ENCODE measurements around the gene SULT1C2.
"Not testable (repeated sequence)": the region's sequence is repeated elsewhere in the genome, so short reads cannot be mapped to it uniquely, and the experiment has no call there.

SULT1C2 gene

DNA sequence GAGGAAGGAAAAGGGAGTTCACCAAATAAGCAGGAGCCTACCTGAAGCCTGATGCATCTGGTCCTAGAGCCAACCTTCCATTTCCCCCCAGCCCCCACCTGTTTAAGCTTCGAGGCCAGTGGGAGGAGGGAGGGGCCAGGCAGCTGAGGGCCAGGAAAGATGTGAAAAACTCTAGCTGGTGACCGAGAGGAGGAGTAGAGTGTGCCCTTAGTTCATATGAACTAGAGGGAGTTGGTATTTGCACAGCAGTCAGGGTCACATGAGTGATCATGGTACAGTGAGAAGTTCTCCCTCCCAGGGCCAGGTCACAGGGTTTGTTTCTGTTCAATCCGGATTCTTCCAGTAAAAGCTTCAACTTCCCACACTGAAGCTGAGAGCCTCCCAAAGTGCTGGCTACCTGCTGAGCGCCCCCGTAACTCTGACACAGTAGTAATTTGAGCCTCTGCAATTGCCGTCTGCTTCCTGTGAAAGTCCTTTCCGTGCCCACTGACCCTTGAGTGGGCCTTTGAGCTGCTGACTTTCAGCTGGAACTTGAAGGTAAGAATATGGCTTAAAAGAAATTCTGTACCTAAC lies at the start of gene SULT1C2:
Gene SULT1C2, plus strand, starts transcription at position 362 of the 573 bp plus-strand sequence. CDS start 4,773 bp downstream, outside the sequence.
- DNase-seq (ENCODE audit: low spot score): no peak

DNA sequence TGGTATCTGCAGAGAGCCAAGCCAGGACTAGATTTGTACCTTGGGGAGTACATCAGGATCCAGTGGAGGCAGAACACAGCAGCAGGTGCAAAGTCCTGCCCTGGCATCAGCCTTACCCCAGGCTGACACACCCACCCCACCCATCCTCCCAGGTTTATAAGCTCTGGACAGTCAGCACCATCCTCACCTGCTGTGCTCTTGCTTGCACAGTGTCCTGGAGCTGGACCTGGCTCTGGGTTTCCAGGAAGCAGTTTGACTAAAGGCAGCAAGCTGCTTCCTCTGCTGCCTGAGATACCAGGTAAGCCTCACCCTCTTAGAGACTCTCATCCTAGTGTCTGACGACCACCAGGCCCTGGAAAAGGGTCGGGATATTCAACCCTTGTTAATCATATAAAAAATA lies 48.9 kb upstream of the SULT1C2 start, which contains the start of gene SULT1C3:
Gene SULT1C3, plus strand, starts transcription at position 183 of the 400 bp plus-strand sequence. CDS start 7,227 bp downstream, outside the sequence.
- no peak for DNase-seq (ENCODE audit: low spot score)

DNA sequence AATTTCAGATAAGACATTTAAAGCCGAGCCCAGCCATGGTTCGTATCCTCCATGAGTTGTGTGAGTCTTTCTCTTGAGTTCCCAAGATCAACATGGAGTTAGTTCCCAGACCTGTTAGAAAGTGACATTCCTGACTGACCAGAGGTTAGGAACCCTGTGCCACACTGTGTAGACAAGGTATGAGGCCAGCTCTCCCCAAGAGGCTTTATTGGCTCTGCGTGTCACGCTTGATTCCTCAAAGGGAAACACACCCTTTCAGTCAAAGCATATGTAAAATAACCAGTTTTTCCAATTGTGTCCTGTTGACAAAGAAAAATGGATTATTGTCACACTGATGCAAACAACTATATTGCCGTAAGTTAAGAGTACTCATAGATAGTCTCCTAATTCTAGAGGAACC lies 47.7 kb upstream of the SULT1C2 start:
- no peak for DNase-seq (ENCODE audit: low spot score)

DNA sequence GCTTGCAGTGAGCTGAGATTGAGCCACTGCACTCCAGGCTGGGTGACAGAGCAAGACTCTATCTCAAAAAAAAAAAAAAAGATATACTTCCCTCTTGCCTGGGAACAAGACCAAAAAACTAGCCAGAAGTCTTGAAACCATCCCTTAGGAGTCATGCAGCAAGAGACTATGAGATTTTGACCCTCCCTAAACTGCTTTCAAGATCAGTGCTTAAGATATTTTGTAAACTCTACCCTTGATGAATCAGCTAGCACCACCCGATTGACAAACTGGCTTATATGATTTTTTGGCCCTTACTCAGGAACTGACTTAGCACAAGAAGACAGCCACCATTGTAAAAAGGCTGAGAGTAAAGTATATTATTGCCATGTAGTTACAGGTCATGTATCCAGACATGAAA lies 45.1 kb upstream of the SULT1C2 start:
- no peak for DNase-seq (ENCODE audit: low spot score)

DNA sequence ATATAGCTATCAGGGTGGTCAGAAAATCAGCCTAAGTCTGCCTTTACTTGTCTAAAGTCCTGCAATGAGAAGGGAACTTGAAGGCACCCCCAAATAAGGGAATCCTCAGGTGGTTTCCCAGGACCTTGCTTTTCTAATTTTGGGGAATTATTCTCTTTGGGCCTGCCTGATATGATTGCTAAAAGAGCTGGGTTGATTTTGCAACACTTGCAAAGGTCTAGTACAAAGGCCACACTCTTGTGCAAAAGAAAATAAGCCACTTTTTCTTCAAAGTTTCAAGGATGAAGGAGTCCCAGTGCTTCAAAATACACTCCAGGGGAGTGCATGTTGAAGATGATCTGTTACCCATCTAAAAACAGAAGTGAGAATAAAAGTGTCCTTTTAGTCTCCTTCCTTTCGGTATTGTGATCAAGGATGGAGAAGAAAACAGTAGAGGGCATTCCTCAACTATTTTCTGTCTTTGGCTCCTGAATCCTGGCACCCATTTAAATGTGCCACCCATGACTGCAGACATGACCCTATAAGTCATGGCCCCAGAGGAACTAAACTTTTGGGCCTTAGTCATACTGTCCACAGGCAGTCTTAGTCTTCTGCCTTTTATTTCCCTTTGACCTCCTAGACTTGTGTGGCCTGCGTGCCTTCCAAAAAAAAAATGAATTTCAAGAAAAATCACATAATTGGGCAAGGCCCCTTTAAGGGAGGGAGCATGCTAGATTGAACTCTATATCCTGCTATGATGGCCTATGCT lies 43.9 kb upstream of the SULT1C2 start:
- no peak for DNase-seq (ENCODE audit: low spot score)

DNA sequence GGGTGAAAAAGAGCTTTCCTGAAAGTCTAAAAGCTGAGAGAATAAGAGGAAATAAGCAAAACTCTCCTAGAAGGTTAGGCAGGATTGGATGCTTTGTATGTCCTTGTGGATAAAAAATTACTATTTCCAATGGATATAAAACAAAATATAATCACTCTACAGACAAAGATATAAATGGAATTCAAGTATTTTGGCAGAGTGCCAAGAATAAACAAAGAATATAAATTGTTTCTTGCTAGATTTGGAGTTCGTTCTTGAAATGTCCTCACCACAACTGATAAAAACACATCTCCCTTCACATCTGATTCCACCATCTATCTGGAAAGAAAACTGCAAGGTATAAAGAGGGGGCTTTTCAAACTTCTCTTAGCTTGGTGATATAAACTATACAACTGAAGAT lies 35.6 kb upstream of the SULT1C2 start:
- DNase-seq (ENCODE audit: low spot score): no peak

DNA sequence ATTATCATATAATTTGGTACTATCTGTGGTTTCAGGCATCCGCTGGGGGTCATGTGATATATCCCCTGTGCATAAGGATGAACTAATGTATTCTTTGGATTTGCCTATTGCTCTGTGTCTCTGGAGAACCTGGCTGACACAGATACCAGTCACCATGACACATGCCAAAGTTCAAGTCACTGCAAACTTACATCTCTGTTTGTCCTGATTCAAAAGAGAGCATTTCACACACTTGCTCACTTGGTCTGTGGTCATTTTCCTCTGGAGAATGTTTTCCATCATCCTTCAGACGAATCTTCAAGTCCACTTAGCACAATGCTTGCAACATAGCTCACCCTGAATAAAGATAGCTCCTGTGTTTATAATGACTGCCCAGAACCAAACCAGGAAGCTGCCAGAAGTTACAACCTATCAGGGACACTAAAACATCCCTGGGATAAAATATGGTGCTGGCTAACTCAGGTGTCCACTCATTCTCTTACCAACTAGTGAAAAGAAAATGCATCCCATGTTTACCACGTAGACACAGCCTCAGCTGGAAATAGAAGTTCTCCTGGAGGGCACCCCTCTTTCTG lies 30.9 kb upstream of the SULT1C2 start:
- no peak for DNase-seq (ENCODE audit: low spot score)

DNA sequence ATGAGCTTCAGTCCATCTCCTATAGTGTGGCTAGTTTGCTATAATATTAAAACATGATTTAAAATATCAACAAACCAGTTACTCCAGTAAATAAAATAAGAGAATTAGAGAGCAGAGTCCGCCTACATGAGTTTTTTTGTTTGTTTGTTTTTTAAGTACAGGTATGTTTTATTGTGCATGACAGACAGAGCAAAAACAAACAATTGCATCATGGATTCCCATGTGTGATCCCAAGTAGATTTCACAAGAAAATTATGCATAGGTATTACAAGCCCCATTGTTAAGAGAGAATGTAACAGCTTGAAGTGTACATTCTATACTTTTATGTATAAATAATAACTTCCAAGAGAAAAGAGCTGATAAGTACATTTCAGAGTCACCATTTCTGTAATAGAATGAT lies 27.9 kb upstream of the SULT1C2 start:
- DNase-seq (ENCODE audit: low spot score): no peak

DNA sequence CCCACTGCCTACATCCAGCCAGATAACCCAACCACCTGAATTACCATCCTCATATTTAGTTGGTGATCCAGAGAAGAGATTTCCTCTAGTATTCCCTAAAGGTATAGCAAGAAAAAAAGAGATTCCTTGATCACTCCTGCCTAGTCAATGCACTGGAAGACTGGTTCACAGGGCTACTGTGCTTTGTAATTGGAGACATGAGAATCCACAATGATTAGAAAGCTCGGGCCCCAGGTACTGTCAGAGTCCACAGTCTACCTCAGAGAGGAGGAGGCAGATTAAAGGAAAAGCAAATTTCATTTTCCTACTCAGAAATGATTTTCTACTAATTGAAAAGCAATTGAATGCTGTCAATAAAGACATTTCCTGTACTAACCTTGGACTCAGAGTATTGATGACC lies 26.7 kb upstream of the SULT1C2 start:
- DNase-seq (ENCODE audit: low spot score): no peak

DNA sequence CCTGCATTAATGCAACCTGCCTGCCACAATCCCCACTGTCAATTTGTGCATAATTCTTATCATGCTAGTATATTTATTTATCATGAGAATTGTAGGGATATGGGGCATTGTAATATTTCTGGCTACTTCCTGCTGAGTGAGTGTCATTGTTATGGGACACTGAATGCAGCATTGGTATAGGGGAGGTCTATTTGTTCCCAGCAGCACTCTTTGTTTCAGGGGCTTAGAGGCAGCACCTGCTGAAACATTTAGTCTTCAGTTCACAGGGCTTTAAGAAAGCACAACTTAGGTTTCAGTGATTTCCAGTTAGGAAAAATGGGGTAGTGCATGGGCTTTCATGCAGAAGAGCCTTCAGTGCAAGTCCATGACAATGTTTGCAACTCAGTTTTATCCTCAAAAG lies 25.3 kb upstream of the SULT1C2 start:
- no peak for DNase-seq (ENCODE audit: low spot score)

DNA sequence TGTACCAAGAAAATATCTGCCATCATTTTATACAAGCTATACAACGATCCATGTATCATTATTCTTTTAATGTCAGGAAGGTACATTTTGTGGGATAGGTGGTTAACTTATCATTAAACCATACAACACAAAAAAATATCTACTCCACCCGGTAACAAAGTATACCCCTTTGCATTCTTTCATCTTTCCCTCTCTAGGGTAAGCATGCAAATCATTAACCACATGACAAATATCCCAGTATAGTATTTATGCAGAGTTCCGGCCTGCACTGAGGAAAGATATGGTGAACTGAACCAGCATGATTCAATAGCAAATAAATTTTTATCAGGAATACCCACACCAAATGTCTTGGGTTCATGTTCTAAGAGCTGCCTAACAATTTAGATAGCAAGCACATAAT lies 22.5 kb upstream of the SULT1C2 start:
- no peak for DNase-seq (ENCODE audit: low spot score)

DNA sequence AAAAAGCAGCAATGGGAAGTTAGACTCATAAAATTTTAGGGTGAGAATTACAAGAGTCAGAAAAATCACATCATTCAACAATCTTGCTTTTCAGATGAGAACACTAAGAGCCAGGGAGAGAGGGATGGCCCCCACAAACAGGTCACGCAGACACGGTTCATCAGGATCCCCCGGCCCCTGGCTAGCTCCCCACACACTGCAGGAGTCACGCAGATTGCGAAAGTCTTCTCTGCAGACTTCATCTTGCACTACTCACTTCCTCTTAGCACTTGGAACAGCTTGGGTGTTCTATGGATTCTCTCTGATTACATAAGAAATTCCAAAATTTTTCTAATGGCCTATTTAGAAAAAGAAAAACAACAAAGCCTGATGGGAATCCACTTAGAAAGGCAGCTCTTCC lies 21.6 kb upstream of the SULT1C2 start:
- no peak for DNase-seq (ENCODE audit: low spot score)

DNA sequence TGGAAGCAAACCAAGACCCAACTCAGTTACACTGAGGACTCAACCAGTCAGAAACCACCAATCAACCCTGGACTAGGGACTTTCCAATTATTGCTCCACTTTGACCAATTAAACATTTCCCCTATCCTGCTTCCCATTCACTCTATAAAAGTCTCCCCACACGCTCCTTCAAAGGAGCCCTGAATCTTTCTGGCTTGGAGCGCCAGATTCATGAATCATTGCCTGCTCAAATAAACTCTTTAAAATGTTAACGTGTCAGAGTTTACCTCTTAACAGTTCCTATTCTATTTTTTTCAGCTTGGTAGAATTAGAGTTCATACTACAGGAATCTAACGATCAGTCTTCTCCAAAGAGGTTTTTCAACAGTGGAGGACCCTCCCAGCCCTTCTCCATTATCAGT lies 20.7 kb upstream of the SULT1C2 start:
- DNase-seq (ENCODE audit: low spot score): no peak

DNA sequence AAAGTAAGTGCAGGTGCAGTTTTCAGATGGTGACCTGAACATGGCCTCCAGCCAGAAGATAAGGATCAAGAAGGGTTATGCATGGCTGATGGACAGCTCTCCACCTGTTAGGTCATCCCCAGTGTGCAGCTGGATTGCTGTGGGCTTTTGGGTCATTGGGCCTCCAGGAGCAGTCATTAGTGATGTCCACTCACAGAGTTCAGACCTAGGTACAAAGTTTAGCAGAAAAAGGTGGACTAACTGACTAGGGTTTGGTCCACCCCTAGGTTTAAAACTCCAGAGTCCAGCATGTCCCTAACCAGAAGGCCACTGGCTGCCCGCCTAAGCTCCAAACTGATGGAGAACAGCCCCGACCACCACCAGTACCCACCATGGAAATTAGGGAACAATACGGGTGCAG lies 18.3 kb upstream of the SULT1C2 start:
- no peak for DNase-seq (ENCODE audit: low spot score)

DNA sequence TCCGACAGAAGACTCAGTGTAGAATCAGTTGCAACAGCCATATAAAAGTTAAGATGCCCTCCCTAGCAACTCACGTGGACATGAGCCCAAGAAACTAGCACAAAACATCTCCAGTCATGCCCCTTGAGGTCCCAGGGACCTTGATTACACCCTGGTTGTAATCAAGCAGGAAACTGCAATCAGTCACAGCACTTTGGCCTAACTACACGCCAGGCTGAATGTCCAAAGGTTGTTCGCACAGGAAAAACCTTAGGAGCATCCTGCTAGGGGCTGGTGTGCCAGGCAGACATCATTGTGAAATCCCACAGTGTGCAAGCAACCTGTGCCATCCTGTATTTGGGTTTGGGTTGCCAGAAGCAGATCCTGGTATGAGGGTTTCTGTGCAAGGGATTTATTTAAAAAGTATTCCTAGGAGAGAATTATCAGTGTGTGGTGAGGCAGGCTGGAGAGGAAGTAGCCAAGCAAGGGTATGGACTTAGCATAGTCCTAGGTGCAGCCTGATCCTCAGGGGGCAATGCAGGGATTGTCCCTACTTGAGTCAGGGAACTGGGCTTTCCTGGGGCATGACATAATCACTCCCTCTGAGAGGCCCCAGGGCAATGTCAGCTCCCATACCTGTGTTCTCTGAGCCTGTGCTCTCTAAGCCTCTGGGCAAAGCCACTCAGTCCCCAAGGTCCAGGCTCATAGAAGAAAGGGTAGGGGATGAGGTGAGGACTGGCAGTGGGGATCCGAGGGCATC lies 17.8 kb upstream of the SULT1C2 start:
- DNase-seq (ENCODE audit: low spot score): no peak

DNA sequence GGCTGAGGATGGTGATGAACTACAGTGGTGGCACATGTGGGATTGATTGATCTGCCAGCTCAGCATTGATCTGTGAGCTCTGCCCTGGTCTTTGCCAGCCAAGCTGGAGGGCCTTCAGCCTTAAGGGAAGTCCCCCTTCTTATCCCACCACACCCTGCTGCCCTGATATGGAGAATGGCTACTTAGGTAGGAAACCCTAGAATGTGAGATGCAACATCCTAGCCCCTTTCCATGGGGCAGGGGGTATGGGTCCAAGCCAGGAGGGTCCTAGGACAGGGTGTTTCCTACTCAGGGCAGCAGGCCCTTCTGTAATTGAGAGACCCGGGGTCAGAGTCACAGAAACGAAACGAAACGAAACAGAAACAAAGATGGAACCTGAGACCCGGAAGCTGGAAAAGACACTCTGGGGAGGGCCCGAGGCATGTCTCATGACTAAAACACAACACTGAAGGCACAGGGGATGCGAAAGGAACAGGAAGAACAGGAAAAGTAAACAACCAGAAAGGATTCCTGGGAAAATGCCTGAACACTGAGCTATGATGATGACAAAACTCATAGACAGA lies 16.9 kb upstream of the SULT1C2 start:
- no peak for DNase-seq (ENCODE audit: low spot score)

DNA sequence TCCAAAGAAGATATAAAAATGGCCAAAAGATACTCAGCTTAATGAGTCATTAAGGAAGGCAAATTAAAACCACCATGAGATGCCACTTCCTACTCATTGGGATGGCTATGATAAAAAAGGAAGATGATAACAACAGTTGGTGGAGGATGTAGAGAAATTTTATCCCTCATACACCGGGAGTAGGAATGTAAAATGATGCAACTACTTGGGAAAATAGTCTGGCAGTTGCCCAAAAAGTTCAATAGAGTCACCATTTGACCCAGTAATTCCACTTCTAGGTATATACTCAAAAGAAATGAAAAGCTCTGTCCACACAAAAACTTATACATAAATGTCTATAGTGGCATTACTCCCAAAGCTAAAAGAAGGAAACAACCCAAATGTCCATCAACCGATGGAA lies 10.1 kb upstream of the SULT1C2 start:
- DNase-seq (ENCODE audit: low spot score): no peak

DNA sequence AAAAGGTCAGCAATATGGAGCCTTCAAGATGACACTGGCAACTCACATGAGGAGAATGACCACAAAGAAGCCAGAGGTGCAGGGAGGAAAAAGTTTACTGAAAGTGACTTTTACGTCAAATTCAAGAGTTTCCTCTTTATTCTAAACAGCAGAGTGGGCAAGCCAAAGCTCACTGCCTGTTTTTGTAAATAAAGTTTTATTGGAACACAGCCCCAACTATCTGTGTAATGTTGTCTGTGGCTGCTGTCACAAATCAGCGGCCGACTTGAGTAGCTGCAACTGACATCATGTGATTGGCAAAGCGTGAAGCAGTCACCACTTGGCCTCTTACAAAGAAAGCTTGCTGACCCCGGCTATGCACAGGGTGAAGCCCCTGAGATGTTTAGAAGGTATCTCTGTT lies 9.2 kb upstream of the SULT1C2 start:
- DNase-seq (ENCODE audit: low spot score): no peak

DNA sequence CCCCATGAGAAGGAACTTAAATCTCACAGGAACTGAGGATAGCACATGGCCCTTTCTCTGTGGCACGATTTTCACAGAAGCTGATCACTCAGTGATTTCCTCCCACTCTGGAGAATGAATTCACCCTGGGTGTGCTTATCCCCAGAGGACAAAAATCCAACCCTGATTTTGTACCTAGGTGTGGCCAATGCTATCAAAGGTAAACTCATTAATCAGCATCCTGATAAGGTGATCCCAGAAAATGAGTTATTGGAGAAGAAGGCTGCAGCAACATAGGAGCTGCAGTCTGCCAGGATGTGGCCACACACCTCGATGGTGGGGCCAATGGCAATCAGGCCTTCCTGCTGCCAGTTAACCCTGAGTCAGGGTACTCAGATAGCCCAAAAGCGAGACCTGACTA lies 8.2 kb upstream of the SULT1C2 start:
- DNase-seq (ENCODE audit: low spot score): no peak

DNA sequence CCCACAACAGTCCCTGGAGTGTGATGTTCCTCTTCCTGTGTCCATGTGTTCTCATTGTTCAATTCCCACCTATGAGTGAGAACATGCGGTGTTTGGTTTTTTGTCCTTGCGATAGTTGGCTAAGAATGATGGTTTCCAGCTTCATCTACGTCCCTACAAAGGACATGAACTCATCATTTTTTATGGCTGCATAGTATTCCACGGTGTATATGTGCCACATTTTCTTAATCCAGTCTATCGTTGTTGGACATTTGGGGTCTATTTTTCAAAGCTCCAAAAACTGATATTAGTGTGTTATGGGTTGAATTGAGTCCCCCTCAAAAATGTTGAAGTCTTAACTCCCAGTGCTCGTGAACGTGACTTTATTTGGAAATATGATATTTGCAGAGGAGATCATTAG lies 4.1 kb upstream of the SULT1C2 start:
- not testable (repeated sequence) for DNase-seq (ENCODE audit: low spot score)

DNA sequence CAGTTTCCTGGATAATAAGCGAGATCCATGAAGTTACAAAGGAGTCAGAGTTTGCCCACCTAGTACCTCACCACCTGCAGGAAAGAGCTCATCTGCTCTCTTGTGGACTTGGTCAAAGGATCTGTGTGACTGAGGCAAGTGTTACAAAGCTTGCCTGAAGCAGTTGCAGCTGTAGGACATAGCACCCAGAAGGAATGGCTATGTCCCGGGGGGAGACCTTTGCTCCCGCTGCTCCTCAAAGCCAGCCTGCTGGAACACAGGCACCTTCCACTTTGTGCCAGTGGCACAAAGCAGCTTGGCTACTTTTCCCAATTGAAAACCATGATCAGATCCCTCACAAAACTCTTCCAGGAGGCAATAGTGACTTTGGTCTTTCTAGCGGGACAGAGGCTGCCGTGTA lies 3.1 kb upstream of the SULT1C2 start:
- no peak for DNase-seq (ENCODE audit: low spot score)

DNA sequence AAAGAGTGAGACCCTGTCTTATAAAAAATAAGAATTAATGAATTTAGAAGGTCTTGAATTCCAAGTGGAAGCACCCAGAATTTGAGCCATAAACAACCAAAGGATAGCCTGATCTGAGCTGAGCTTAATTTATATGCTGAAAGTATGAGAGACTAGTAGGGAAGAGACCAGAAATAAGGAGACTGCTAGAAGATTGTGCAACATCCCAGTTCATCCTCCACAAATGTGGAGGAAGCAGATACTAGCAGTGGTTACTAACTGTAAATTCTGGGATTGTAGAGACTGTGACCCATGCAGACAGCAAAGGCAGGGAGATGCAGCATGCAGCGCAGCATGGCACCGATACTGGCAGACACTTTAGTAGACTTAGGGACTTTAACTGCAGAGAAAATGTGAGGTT lies 1.5 kb upstream of the SULT1C2 start:
- no peak for DNase-seq (ENCODE audit: low spot score)

DNA sequence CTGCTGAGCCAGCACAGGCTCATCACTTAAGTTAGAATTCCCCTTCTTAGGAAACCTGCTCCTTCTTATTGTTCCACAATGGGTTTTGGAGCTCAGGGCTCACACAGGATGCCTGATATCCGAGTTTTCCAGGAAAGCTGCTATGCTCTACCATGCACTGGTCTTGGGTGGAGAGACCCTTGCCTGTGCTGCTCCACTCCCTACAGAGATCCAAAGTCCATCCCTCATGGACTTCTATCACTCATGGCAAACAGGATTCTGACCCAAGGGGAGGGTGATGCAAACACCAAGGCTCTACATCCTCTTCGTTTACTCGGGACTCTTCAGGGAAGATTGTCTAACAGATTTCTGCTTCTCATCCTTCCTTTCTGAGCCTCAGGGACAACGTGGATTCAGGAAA lies 5.2 kb downstream of the SULT1C2 start:
- DNase-seq (ENCODE audit: low spot score): no peak
